Keratinocyte (primary cell): ENCODE measurements around the gene GPSM1. TPM values are rescaled to one million over a fixed set of nuclear protein-coding genes. Genes with fewer than 3 reads are reported as not detected.

Experiments
- DNase-seq: peaks from one replicate; pipeline ENCODE4 v3.0.0-alpha.2; 2011; ENCODE audit warnings: low read depth, missing footprints, low spot score
- FAIRE-seq: peaks from 2 replicates; lab custom pipeline; 2011; peaks lifted over from hg19 to GRCh38; lab: Jason Lieb, UNC
- H2AFZ ChIP-seq: 2 replicates; pipeline ENCODE4 v1.6.0; 2012; ENCODE audit warnings: low read length, control low read depth, inconsistent platforms; ENCODE audit not compliant: control insufficient read depth
- H3K27ac ChIP-seq: 2 replicates; pipeline ENCODE4 v1.5.1; 2011; ENCODE audit warnings: low read length; ENCODE audit not compliant: control insufficient read depth, insufficient read depth
- H3K27me3 ChIP-seq: 3 replicates; pipeline ENCODE4 v1.6.0; 2011; ENCODE audit warnings: low read length; ENCODE audit not compliant: control insufficient read depth, insufficient read depth; ENCODE audit errors: extremely low read depth
- H3K36me3 ChIP-seq, 2 experiments: 2 replicates in 1 of 2; 3 replicates in 1 of 2; pipeline ENCODE4 v1.5.1; 2011; ENCODE audit warnings: low read length in 2 of 2, mild to moderate bottlenecking in 1 of 2; ENCODE audit not compliant: control insufficient read depth in 2 of 2, insufficient read depth in 2 of 2; ENCODE audit errors: extremely low read depth in 1 of 2
- H3K4me1 ChIP-seq: 3 replicates; pipeline ENCODE4 v1.5.1; 2011; ENCODE audit warnings: low read length; ENCODE audit not compliant: control insufficient read depth, insufficient read depth; ENCODE audit errors: extremely low read depth
- H3K4me2 ChIP-seq: 3 replicates; pipeline ENCODE4 v1.6.0; 2011; ENCODE audit warnings: low read depth, low read length; ENCODE audit not compliant: control insufficient read depth, insufficient read depth; ENCODE audit errors: extremely low read depth
- H3K4me3 ChIP-seq, 3 experiments: fragments of 200-600 bp in 1 of 3; sonication (generic) in 1 of 3; 2 replicates in 2 of 3; 3 replicates in 1 of 3; pipeline ENCODE4 v1.5.1; 2011 to 2016; ENCODE audit warnings: low read length in 3 of 3, mild to moderate bottlenecking in 3 of 3, control low read depth in 2 of 3, inconsistent platforms in 1 of 3, low read depth in 1 of 3, mixed read lengths in 1 of 3, mixed run types in 1 of 3, moderate library complexity in 1 of 3; ENCODE audit not compliant: control insufficient read depth in 2 of 3, insufficient read depth in 2 of 3; ENCODE audit errors: extremely low read depth in 1 of 3
- H3K79me2 ChIP-seq: 2 replicates; pipeline ENCODE4 v1.6.0; 2012; ENCODE audit warnings: low read length; ENCODE audit not compliant: control insufficient read depth, insufficient read depth
- H3K9ac ChIP-seq: 3 replicates; pipeline ENCODE4 v1.6.0; 2011; ENCODE audit warnings: low read length; ENCODE audit not compliant: control insufficient read depth, insufficient read depth; ENCODE audit errors: extremely low read depth
- H3K9me1 ChIP-seq: 3 replicates; pipeline ENCODE4 v1.6.0; 2011; ENCODE audit warnings: low read length; ENCODE audit not compliant: control insufficient read depth, insufficient read depth; ENCODE audit errors: extremely low read depth
- H3K9me3 ChIP-seq: 2 replicates; pipeline ENCODE4 v1.5.1; 2012; ENCODE audit warnings: low read depth, low read length; ENCODE audit not compliant: control insufficient read depth
- H4K20me1 ChIP-seq: 3 replicates; pipeline ENCODE4 v1.6.0; 2011; ENCODE audit warnings: low read length; ENCODE audit not compliant: control insufficient read depth, insufficient read depth; ENCODE audit errors: extremely low read depth
- CTCF ChIP-seq, 3 experiments: IDR thresholded peaks in 1 of 3; conservative IDR thresholded peaks in 1 of 3; optimal IDR thresholded peaks in 1 of 3; 2 replicates in 2 of 3; 3 replicates in 1 of 3; pipeline versions ENCODE3 to v1.5.1; 2011; ENCODE audit warnings: low read length in 3 of 3, mild to moderate bottlenecking in 3 of 3, moderate library complexity in 2 of 3, control low read depth in 1 of 3, inconsistent platforms in 1 of 3; ENCODE audit not compliant: insufficient read depth in 2 of 3; ENCODE audit errors: extremely low read depth in 1 of 3
- EZH2 ChIP-seq: IDR thresholded peaks from one replicate; pipeline ENCODE4 v1.6.1; 2012; ENCODE audit warnings: inconsistent platforms, mild to moderate bottlenecking, low read length, moderate library complexity
- dilution Hi-C: fragments of 300-500 bp; cut with MboI; formaldehyde crosslinking; loops from one replicate; pipeline ENCODE4 v1.7.0; 2020; ENCODE audit warnings: low sequenced_read_pairs; ENCODE audit not compliant: extremely low pct_ligation_motif_present
- polyA plus RNA-seq, 5 experiments: library from polyadenylated mRNA; depleted of rRNA in 3 of 5; stranded (reverse) in 3 of 5; stranded (forward) in 1 of 5; unstranded in 1 of 5; fragments of >200 nt; gene quantifications; 1 replicate in 1 of 5; 2 replicates in 3 of 5; 3 replicates in 1 of 5; pipeline versions ENCODE4 v1.2.1 to v1.2.3, GENCODE V29; 2011 to 2012; ENCODE audit warnings: missing spikeins in 2 of 5, low read depth in 1 of 5, low replicate concordance in 1 of 5

Gene GPSM1
- polyA plus RNA-seq, 1 donor (not counting 4 experiments of a cell fraction or from before 2014, with no cell fraction given): 2.5 TPM

DNA sequence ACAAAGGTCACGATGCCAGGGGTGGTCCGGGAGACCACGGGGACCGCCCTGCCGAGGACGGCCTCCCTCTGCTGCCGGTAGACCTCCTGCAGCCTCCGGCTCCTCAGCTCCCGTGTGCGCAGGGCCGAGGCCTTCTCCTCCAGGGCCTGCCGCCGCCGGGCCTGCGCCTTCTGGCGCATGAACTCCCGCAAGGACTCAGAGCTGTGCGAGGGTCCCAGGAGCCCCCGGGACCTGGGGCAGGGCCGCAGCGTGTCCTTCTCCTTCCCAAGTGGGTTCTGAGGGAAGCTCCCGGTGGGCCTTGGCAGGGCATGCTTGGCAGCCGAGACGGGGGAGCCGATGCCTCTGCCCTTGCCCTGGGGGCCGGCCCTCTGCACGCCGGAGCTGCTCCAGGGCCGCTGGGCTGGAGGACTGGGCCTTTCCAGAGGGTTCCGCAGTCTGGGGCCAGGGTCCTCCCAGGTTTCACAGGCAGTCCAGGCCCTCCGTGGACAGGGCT is 36.8 kb upstream of the GPSM1 start:
- FAIRE-seq: no peak
- Histone ChIP-seq H3K4me2 (no peak overlapping the region), H3K9me3 (peaks cover 4% of the 10 kb centered on the region), H3K9ac (no peak overlapping the region), H3K4me3 (no peak overlapping the region), H3K79me2 (no peaks in the 10 kb centered on the region), H3K4me1 (no peaks in the 10 kb centered on the region), H2AFZ (no peak overlapping the region), H3K27me3 (peaks cover 32% of the 10 kb centered on the region), H4K20me1 (no peaks in the 10 kb centered on the region), H3K9me1 (no peaks in the 10 kb centered on the region), H3K36me3 (no peaks in the 10 kb centered on the region), H3K27ac (no peak overlapping the region)
- no peak for DNase-seq
- TF ChIP-seq EZH2 (no peak), CTCF (optimal IDR thresholded peaks at IDR 0.05 in 1 of 3, IDR thresholded peaks at IDR 0.05 in 1 of 3, conservative IDR thresholded peaks at IDR 0.05 in 1 of 3; ENCODE audit: extremely low read depth in 1 of 3, insufficient read depth in 2 of 3, low read length in 3 of 3) (no peak)
- dilution Hi-C loops: no loop called here

- Histone ChIP-seq H3K9me3 (peaks cover 4% of the 10 kb centered on the region), H3K4me2 (no peak overlapping the region), H3K9ac (no peak overlapping the region), H3K4me1 (peaks cover 2% of the 10 kb centered on the region), H3K27ac (no peak overlapping the region), H3K27me3 (peaks cover 32% of the 10 kb centered on the region), H2AFZ (no peak overlapping the region), H4K20me1 (no peaks in the 10 kb centered on the region), H3K9me1 (no peaks in the 10 kb centered on the region), H3K36me3 (no peaks in the 10 kb centered on the region), H3K4me3 (no peak overlapping the region), H3K79me2 (no peaks in the 10 kb centered on the region)
- no peak for DNase-seq
- dilution Hi-C loops: no loop called here
- no peak for FAIRE-seq
- TF ChIP-seq EZH2 (no peak), CTCF (optimal IDR thresholded peaks at IDR 0.05 in 1 of 3, IDR thresholded peaks at IDR 0.05 in 1 of 3, conservative IDR thresholded peaks at IDR 0.05 in 1 of 3; ENCODE audit: extremely low read depth in 1 of 3, insufficient read depth in 2 of 3, low read length in 3 of 3) (no peak)
Observed at GRCh38 chr9:136291306-136292025, 35.9 kb upstream of the GPSM1 start.
